ENCODE measurements around the gene IGSF22.
"Not testable (repeated sequence)": the region's sequence is repeated elsewhere in the genome, so short reads cannot be mapped to it uniquely, and the experiment has no call there.

IGSF22 gene

GRCh38 chr11:18691467-18692140 lies 34.4 kb downstream of the IGSF22 start:
- not testable (repeated sequence) for DNase-seq (ENCODE audit: low spot score)

GRCh38 chr11:18684267-18684666 lies 41.7 kb downstream of the IGSF22 start:
- no peak for DNase-seq (ENCODE audit: low spot score)

GRCh38 chr11:18682466-18682865 lies 43.5 kb downstream of the IGSF22 start:
- DNase-seq (ENCODE audit: low spot score) = no peak

GRCh38 chr11:18681949-18682348 lies 44.0 kb downstream of the IGSF22 start:
- not testable (repeated sequence) for DNase-seq (ENCODE audit: low spot score)

- DNase-seq (ENCODE audit: low spot score) = no peak
Observed at GRCh38 chr11:18677560-18677959, 48.4 kb downstream of the IGSF22 start.

GRCh38 chr11:18676803-18677202 lies 49.2 kb downstream of the IGSF22 start:
- DNase-seq (ENCODE audit: low spot score) = no peak

- DNase-seq (ENCODE audit: low spot score) = not testable (repeated sequence)
Observed at GRCh38 chr11:18672209-18672608, 53.8 kb downstream of the IGSF22 start.

- DNase-seq (ENCODE audit: low spot score) = no peak
Observed at GRCh38 chr11:18671246-18671645, 54.7 kb downstream of the IGSF22 start.

GRCh38 chr11:18669711-18670110 lies 56.3 kb downstream of the IGSF22 start:
- DNase-seq (ENCODE audit: low spot score) = no peak

GRCh38 chr11:18669219-18669596 lies 56.8 kb downstream of the IGSF22 start:
- no peak for DNase-seq (ENCODE audit: low spot score)

- DNase-seq (ENCODE audit: low spot score) = no peak
Observed at GRCh38 chr11:18668131-18668530, 57.9 kb downstream of the IGSF22 start.

GRCh38 chr11:18665353-18665872 lies 60.6 kb downstream of the IGSF22 start:
- not testable (repeated sequence) for DNase-seq (ENCODE audit: low spot score)

- DNase-seq (ENCODE audit: low spot score) = no peak
Observed at GRCh38 chr11:18657673-18658072, 68.3 kb downstream of the IGSF22 start.

Measured in Ammon's horn (tissue), 1 donor.